NCI-H748 (cell line): Measurements from ENCODE around the gene ZNF366.

Source experiments
- DNase-seq: peaks from one replicate; lab custom pipeline; 2025; ENCODE audit not compliant: unreplicated experiment; lab: John Stamatoyannopoulos, UW

ZNF366 gene

GRCh38 chr5:72523960-72524582, 16.9 kb upstream of the ZNF366 start:
- DNase-seq, result peak; percentile 33

- DNase-seq, result no peak
Measured at GRCh38 chr5:72522607-72523006, 15.4 kb upstream of the ZNF366 start.

- no peak for DNase-seq
Measured at GRCh38 chr5:72519111-72519510, 11.9 kb upstream of the ZNF366 start.

DNA sequence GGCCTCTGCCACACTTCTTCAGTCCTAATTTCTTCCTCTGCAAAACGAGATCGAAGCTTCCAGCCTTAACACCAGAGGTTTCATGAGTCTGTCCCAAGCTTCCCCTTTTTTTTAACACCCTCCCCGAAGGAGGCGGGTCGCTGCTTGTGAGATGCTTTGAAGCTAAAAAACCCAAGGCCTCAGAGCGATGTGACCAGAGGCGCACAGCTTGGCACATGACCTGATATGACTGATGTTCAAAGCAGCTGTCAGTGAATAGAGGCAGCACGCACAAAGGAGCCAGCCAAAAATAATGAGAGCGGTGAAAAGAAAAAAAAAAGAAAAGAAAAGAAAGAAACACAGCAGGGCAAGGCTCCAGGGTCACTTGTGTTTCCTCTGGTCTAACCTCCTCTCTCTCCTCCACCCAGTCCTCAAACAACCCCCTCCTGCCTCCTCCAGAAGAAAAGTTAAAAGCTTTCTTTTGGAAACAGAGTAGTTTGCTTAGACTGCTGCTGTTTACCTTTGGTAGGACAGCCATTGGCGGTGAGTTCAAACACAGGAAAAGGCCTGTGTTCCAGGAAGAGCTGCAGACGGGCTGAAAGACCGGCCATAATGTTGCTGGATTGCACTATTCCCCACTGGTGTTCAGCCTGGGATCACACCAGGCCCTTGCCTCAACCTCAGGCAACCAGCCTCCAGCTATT, 10.9 kb upstream of the ZNF366 start:
- no peak for DNase-seq

DNA sequence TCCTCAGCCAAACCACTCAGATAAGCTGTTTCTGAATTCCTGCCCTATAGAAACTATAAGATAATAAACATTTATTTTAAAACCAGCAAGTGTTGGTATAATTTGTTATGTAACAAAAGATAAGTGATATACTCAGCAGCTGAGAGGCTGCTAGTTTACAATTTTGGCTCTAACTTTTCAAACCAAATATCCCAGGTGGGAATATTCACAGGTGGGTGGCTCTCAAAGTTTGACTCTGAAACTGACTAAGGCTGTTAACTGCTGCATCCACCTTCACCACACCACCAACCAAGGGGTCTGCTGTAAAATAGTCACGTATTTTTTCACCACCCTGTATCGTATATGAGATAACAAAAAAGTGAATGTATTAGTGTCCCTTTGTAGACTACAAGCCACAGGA, 9.7 kb upstream of the ZNF366 start:
- DNase-seq, result no peak

- no peak for DNase-seq
Measured at GRCh38 chr5:72515211-72515610, 8.0 kb upstream of the ZNF366 start.

GRCh38 chr5:72512593-72512860, 5.3 kb upstream of the ZNF366 start:
- no peak for DNase-seq

DNA sequence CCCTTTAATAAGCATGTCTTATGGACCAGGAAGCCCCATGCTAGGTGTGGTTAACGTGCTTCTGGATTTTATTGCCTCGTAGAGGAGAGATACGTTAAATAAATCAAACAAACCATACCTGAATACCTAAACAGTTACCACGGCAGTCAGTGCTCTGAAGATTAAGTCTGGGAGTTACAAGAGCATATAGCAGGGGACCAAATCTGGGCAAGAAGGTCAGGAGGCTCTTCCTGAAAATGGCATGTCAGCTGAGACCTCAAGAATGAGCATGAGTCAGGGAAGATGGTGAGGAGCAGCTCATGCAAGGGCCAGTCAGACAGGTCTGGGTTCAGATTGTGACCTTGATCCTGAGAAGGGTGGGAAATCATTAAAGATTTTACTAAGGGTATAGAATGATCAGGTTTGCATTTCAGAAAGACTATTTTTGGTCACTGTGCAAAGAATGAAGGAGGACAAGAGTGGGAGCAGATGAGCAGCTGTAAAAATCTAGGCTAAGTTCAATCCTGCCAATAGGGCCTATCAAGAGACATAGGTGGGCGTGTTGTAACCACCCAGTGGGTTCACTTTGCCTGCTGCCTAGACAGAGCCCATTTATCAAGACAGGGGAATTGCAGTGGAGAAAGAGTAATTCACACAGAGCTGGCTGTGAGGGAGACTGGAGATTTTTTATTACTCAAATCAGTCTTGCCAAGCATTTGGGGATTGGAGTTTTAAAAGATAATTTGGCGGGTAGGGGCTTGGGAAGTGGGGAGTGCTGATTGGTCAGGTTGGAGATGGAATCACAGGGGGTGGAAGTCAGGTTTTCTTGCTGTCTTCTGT, 4.8 kb upstream of the ZNF366 start:
- DNase-seq, result no peak

DNA sequence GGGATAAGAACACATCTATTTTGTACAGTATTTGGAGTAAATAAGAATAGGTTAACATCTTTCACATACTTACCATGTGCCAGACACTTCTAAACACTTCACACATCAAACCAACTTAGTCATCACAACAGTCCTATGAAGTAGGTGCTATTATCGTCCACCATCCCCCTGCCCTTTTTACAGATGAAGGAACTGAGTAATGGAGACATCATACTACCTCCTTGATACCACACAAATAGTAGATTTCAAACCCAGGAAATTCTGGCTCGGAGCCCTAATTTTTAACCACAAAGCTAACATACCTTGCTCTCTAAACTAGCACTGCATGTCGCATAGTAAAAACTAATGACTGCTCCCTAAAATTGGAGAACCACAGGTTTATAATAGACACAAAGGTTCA, 4.2 kb upstream of the ZNF366 start:
- no peak for DNase-seq

- DNase-seq, result no peak
Measured at GRCh38 chr5:72510610-72511181, 3.5 kb upstream of the ZNF366 start.

GRCh38 chr5:72509401-72509800, 2.2 kb upstream of the ZNF366 start:
- no peak for DNase-seq

DNA sequence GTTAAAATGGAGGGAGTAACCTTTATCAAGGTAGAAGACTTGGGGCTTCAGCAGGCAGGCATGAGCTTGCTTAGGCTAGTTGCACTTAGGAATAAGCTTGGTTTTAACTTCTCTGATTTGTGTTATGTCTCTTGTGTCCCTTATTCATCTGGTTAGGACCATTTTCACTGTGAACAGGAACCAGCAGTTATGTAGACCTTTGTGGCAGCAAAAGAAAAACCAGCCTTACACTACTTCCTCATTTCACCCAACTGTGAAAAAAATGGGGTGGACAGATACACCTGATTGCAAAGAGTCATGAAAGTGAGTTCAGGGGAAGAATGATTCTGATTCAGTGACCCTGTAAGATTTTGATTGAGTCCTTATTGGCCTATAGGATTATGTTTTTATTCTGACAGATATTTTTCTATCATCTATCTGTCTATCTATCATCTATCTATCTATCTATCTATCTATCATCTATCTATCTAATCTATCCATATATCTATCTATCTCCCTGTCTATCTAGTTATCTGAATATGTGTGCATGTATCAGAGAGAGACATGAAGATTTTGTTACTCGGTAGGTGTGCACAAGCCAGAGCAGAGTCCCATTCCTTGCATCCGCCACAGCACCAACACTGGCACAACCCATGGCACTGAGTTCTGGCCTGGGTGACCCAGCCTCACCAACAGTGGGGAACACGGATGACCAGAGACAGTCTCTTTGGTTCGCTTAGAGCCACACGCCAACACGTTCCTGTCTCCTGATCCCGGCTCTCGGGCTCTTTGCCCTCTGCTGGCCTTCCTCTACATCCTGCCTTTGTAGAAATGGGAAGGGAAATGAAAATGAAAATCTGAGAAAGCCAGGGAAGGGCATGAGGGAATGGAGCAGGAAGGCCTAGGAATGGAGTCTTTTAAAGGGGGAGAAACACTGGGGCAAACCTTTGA, 1.3 kb upstream of the ZNF366 start:
- DNase-seq, result no peak

- DNase-seq, result no peak
Measured at GRCh38 chr5:72507907-72508238, 663 bp upstream of the ZNF366 start.

- DNase-seq, result no peak
Measured at GRCh38 chr5:72506158-72506549, 1.1 kb downstream of the ZNF366 start.

GRCh38 chr5:72505539-72506157, 1.6 kb downstream of the ZNF366 start:
- DNase-seq, result no peak

DNA sequence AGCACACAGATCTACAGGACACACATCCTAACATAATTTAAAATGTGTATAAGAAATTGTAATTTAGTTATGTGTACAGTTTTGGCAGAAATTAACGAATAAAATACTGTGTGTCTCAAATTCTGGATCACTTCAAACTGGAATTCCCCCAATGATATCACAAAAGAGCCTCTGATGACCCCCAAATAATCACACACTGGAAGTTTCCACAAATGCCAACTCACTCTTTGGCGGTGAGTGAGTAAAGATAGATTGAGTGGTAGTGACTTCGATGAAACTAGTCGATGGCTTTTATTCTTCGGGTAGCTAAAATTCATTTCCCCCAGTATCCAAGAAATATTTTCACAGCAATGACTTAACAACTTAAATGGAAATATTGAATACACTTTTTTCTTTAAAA, 2.2 kb downstream of the ZNF366 start:
- no peak for DNase-seq

DNA sequence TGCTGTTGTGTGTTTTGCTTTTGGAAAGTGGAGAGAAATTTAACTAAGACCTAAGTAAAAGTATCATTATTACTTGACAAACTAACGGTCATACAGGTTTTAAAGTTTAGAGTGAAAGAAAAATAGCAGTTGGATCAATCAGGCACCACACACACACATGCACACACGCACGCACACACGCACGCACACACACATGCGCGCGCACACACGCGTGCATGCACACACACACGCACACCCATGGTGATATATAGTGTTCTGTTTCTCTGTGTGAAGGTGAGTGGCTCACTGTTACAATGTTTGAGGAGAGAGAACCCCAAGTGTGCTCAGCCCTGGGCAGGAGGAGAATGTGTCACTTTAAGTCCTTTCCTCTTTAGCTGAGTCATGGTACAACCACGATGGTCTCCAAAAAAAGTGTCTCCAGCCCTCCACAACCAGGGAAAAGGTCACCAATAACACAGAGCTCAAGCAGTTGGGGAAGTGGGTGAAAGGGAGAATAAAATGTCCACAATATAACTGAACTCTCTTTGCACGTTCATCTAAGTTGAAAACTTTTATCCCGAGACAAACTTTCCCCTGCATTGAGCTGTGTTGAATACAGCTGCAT, 3.2 kb downstream of the ZNF366 start:
- no peak for DNase-seq

GRCh38 chr5:72501488-72501887, 5.7 kb downstream of the ZNF366 start:
- peak; percentile 13 for DNase-seq

GRCh38 chr5:72499730-72500129, 7.5 kb downstream of the ZNF366 start:
- DNase-seq, result no peak

DNA sequence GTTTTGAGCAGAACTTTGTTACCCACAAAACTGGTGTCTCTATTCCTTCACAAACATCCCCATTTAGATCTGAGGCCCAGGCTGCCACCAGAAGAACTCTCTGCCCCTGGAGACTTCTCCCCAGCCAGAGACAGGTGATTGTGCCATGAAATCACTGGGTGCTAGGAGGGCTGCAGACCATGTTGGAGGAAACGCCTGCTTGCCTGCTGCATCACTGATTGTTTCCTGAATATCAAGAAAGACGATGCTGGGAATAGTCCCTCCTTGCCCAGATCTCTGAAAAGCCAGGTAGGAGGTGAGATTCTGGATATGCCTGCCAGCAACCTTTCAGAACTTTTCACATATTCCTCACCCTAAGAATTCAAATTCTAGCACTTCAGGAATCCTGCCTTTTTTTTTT, 8.1 kb downstream of the ZNF366 start:
- DNase-seq, result no peak
